ENCODE results near the gene PLEKHM3.

- no peak for TF ChIP-seq EZH2phosphoT487 (IDR thresholded peaks at IDR 0.05; ENCODE audit: insufficient read depth, low read depth)
- TF ChIP-seq EZH2 (IDR thresholded peaks at IDR 0.05; ENCODE audit: insufficient read depth, poor library complexity, severe bottlenecking) = no peak
These were observed 113.5 kb downstream of the PLEKHM3 start for GRCh38 chr2:207911856-207912255.
